B cell (primary cell): ENCODE measurements around the gene PGS1.

ENCODE experiments used
- EZH2 ChIP-seq: IDR thresholded peaks from 2 replicates; pipeline ENCODE4 v1.6.1; 2012; ENCODE audit warnings: borderline replicate concordance, low read depth, mild to moderate bottlenecking, moderate library complexity, low read length; ENCODE audit not compliant: insufficient read depth, poor library complexity, severe bottlenecking
- TF ChIP-seq, protein P1 (sequence below): fragments of 200-600 bp; IDR thresholded peaks from one replicate; pipeline ENCODE4 v1.8.0; 2022; ENCODE audit warnings: antibody characterized with exemption, mild to moderate bottlenecking

- TF ChIP-seq, protein P1, sequence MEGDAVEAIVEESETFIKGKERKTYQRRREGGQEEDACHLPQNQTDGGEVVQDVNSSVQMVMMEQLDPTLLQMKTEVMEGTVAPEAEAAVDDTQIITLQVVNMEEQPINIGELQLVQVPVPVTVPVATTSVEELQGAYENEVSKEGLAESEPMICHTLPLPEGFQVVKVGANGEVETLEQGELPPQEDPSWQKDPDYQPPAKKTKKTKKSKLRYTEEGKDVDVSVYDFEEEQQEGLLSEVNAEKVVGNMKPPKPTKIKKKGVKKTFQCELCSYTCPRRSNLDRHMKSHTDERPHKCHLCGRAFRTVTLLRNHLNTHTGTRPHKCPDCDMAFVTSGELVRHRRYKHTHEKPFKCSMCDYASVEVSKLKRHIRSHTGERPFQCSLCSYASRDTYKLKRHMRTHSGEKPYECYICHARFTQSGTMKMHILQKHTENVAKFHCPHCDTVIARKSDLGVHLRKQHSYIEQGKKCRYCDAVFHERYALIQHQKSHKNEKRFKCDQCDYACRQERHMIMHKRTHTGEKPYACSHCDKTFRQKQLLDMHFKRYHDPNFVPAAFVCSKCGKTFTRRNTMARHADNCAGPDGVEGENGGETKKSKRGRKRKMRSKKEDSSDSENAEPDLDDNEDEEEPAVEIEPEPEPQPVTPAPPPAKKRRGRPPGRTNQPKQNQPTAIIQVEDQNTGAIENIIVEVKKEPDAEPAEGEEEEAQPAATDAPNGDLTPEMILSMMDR, result no peak
- no peak for TF ChIP-seq EZH2
These were observed 13.4 kb downstream of the PGS1 start for GRCh38 chr17:78391843-78392242.
